ENCODE data around the gene DSC1.

DNA sequence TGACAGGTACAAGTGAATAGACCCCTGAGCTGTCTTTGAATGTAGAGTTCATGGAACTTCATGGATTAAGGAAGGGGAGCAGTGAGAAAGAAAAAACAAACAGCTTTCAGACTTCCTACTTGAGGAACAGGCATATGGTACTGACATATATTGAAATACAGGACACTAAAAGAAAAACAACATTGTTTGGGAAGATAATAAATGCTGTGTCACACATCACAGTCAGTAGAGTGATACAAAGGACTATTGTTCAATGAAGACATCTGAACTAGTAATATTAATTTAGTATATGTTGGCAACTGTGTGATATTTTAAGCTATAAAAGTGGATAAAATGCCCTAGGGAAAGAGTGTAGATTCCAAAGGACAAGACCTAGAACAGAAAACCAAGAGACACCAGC, 63.8 kb downstream of the DSC1 start:
- TF ChIP-seq YY1 (IDR thresholded peaks at IDR 0.05; ENCODE audit: low read depth) (no peak), NFIC (IDR thresholded peaks at IDR 0.05; ENCODE audit: borderline replicate concordance) (no peak)
